Colonic mucosa (tissue), 4 donors: ENCODE data around the gene TNFAIP3. TPM values are rescaled to one million over a fixed set of nuclear protein-coding genes. Genes with fewer than 3 reads are reported as not detected.

Experiments used
- DNase-seq: peaks from one replicate; pipeline ENCODE4 v3.0.0-alpha.2; 2020
- H3K27ac ChIP-seq: fragments of 200-600 bp; one replicate; pipeline ENCODE4 v1.8.0; 2021
- H3K27me3 ChIP-seq: fragments of 200-600 bp; one replicate; pipeline ENCODE4 v1.8.0; 2021
- H3K36me3 ChIP-seq: fragments of 200-600 bp; one replicate; pipeline ENCODE4 v1.8.0; 2021
- H3K4me1 ChIP-seq: fragments of 200-600 bp; one replicate; pipeline ENCODE4 v1.8.0; 2021; ENCODE audit warnings: mild to moderate bottlenecking
- H3K4me3 ChIP-seq: fragments of 200-600 bp; one replicate; pipeline ENCODE4 v1.8.0; 2021
- H3K9ac ChIP-seq, 2 donors: one replicate each; pipeline ENCODE4 v1.7.0; 2013; ENCODE audit warnings: control low read depth in 2 of 2, low read depth in 2 of 2, low read length in 2 of 2
- H3K9me3 ChIP-seq: fragments of 200-600 bp; one replicate; pipeline ENCODE4 v1.8.0; 2021
- intact Hi-C: fragments of 100-400 bp; cut with DNase I; formaldehyde crosslinking; loops from one replicate; pipeline ENCODE4 v1.14.1; 2022
- total RNA-seq, 2 donors: library from RNA; stranded (reverse); fragmentation: NEBNext Ultra II Directional in 1 of 2; extraction: Animal tissue kit (Norgen Biotek cat#: 25700) in 1 of 2; gene quantifications; one replicate each; pipeline ENCODE4 v1.2.1, GENCODE V29; 2021
- TF ChIP-seq, protein P1 (sequence below): fragments of 200-600 bp; IDR thresholded peaks from one replicate; pipeline ENCODE4 v1.8.0; 2022; ENCODE audit warnings: antibody characterized with exemption, mild to moderate bottlenecking
- donor health status: healthy.
- donor health status: DM: no; HTN: no; CAD: no.
- donor health status: DM: no; HTN: no; CAD: no.

TNFAIP3 gene
- total RNA-seq, 2 donors from 2014 or later = 18.1 to 46.3 TPM

GRCh38 chr6:137849181-137849980 lies 17.7 kb upstream of the TNFAIP3 start:
- H3K4me3 ChIP-seq = no peak overlapping the region
- H3K4me1 ChIP-seq = no peaks in the 10 kb centered on the region
- no peak overlapping the region for H3K9ac ChIP-seq
- intact Hi-C loops = no loop called here
- H3K36me3 ChIP-seq = no peaks in the 10 kb centered on the region
- no peaks in the 10 kb centered on the region for H3K9me3 ChIP-seq
- no peaks in the 10 kb centered on the region for H3K27me3 ChIP-seq
- H3K27ac ChIP-seq = no peak overlapping the region
- TF ChIP-seq, protein P1, sequence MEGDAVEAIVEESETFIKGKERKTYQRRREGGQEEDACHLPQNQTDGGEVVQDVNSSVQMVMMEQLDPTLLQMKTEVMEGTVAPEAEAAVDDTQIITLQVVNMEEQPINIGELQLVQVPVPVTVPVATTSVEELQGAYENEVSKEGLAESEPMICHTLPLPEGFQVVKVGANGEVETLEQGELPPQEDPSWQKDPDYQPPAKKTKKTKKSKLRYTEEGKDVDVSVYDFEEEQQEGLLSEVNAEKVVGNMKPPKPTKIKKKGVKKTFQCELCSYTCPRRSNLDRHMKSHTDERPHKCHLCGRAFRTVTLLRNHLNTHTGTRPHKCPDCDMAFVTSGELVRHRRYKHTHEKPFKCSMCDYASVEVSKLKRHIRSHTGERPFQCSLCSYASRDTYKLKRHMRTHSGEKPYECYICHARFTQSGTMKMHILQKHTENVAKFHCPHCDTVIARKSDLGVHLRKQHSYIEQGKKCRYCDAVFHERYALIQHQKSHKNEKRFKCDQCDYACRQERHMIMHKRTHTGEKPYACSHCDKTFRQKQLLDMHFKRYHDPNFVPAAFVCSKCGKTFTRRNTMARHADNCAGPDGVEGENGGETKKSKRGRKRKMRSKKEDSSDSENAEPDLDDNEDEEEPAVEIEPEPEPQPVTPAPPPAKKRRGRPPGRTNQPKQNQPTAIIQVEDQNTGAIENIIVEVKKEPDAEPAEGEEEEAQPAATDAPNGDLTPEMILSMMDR = no peak
- no peak for DNase-seq

- DNase-seq = no peak
- no peaks in the 10 kb centered on the region for H3K36me3 ChIP-seq
- H3K4me3 ChIP-seq = no peak overlapping the region
- H3K9ac ChIP-seq = no peak overlapping the region
- TF ChIP-seq, protein P1 = no peak
- no peaks in the 10 kb centered on the region for H3K4me1 ChIP-seq
- H3K9me3 ChIP-seq = no peaks in the 10 kb centered on the region
- intact Hi-C loops = no loop called here
- H3K27ac ChIP-seq = no peak overlapping the region
- no peaks in the 10 kb centered on the region for H3K27me3 ChIP-seq
Measured at GRCh38 chr6:137849981-137850714, 16.9 kb upstream of the TNFAIP3 start.

DNA sequence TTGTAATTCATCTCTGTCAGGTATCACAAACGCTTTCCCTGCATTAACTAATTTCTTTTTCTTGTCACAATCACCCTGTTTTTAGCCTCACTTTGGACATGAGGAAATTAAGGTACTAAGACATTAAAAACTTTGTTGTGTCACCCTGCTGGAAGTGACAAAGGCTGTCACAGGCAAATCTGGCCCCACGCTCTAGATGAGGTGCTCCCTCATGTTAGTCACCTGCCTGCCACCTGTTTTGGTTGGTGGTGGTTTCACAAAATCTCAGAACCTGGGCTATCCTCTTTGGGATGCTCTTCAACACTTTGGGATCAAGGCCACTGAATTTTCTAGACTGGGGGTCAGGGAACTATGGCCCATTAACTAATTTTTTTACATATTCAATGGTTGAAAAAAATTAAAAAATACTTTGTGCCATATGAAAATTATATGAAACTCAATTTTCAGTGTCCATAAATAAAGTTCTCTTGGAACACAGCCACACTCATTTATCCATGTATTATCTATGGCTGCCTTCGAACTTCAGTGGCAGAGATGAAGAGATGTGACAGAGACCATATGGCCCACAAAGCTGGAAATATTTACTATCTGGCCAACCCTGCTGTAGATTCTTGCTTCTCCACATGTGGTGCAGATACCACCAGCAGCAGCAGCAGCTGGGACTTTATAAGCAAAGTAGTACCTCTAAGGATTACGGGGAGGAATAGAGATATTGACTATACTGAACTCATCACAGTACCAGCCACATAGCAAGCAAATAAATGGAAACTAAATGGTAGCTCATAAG lies 16.1 kb upstream of the TNFAIP3 start:
- Histone ChIP-seq H3K9ac (no peak overlapping the region), H3K27me3 (no peaks in the 10 kb centered on the region), H3K4me3 (no peak overlapping the region), H3K36me3 (no peaks in the 10 kb centered on the region), H3K4me1 (no peaks in the 10 kb centered on the region), H3K9me3 (no peaks in the 10 kb centered on the region), H3K27ac (no peak overlapping the region)
- intact Hi-C loops = no loop called here
- DNase-seq = no peak
- TF ChIP-seq, protein P1 = no peak

- no peak overlapping the region for H3K27ac ChIP-seq
Measured at GRCh38 chr6:137851669-137852068, 15.4 kb upstream of the TNFAIP3 start.

GRCh38 chr6:137852346-137852745 lies 14.7 kb upstream of the TNFAIP3 start:
- no peaks in the 10 kb centered on the region for H3K9me3 ChIP-seq
- no peak overlapping the region for H3K4me3 ChIP-seq
- TF ChIP-seq, protein P1 = no peak
- H3K27me3 ChIP-seq = no peaks in the 10 kb centered on the region
- H3K4me1 ChIP-seq = no peaks in the 10 kb centered on the region
- no peak for DNase-seq
- no peaks in the 10 kb centered on the region for H3K36me3 ChIP-seq
- H3K27ac ChIP-seq = no peak overlapping the region
- intact Hi-C loops = no loop called here
- H3K9ac ChIP-seq = no peak overlapping the region

More at GRCh38 chr6:137851669-137852068, 15.4 kb upstream of the TNFAIP3 start:
- H3K9ac ChIP-seq = no peak overlapping the region
- H3K9me3 ChIP-seq = no peaks in the 10 kb centered on the region
- H3K4me1 ChIP-seq = no peaks in the 10 kb centered on the region
- H3K27me3 ChIP-seq = no peaks in the 10 kb centered on the region
- H3K36me3 ChIP-seq = no peaks in the 10 kb centered on the region
- intact Hi-C loops = no loop called here
- DNase-seq = no peak
- TF ChIP-seq, protein P1 = no peak
- no peak overlapping the region for H3K4me3 ChIP-seq
